Ishikawa (cell line): Measurements from ENCODE around the gene TNFAIP1.

Source experiments
- CEBPB ChIP-seq: IDR thresholded peaks from 2 replicates; pipeline ENCODE4 v1.6.1; 2012
- CREB1 ChIP-seq: IDR thresholded peaks from 2 replicates; pipeline ENCODE4 v1.6.1; 2012; ENCODE audit warnings: low read depth
- EGR1 ChIP-seq: IDR thresholded peaks from 2 replicates; pipeline ENCODE4 v1.6.1; 2012
- EP300 ChIP-seq: IDR thresholded peaks from 2 replicates; pipeline ENCODE4 v1.6.1; 2012; ENCODE audit warnings: borderline replicate concordance
- FOXM1 ChIP-seq: IDR thresholded peaks from 2 replicates; pipeline ENCODE4 v1.6.1; 2012; ENCODE audit warnings: low read depth, borderline replicate concordance
- NFIC ChIP-seq: IDR thresholded peaks from 2 replicates; pipeline ENCODE4 v1.6.1; 2012
- RAD21 ChIP-seq: IDR thresholded peaks from 2 replicates; pipeline ENCODE4 v1.6.1; 2012; ENCODE audit warnings: low read depth
- TAF1 ChIP-seq: IDR thresholded peaks from 2 replicates; pipeline ENCODE4 v1.6.1; 2012; ENCODE audit warnings: low read depth, mild to moderate bottlenecking
- TCF12 ChIP-seq: IDR thresholded peaks from 2 replicates; pipeline ENCODE4 v1.6.1; 2012; ENCODE audit warnings: low read depth
- TEAD4 ChIP-seq: IDR thresholded peaks from 2 replicates; pipeline ENCODE4 v1.6.1; 2012
- USF1 ChIP-seq: IDR thresholded peaks from 2 replicates; pipeline ENCODE4 v1.6.1; 2012
- YY1 ChIP-seq: IDR thresholded peaks from 2 replicates; pipeline ENCODE4 v1.6.1; 2012; ENCODE audit warnings: low read depth
- ZBTB7A ChIP-seq: IDR thresholded peaks from 2 replicates; pipeline ENCODE4 v1.6.1; 2012; ENCODE audit warnings: low read depth
- TF ChIP-seq, protein P1 (sequence below): IDR thresholded peaks from 2 replicates; pipeline ENCODE4 v1.6.1; 2012
- TF ChIP-seq, protein P2 (sequence below): IDR thresholded peaks from 2 replicates; pipeline ENCODE4 v1.6.1; 2012; ENCODE audit warnings: low read depth, mild to moderate bottlenecking

The TNFAIP1 gene

DNA sequence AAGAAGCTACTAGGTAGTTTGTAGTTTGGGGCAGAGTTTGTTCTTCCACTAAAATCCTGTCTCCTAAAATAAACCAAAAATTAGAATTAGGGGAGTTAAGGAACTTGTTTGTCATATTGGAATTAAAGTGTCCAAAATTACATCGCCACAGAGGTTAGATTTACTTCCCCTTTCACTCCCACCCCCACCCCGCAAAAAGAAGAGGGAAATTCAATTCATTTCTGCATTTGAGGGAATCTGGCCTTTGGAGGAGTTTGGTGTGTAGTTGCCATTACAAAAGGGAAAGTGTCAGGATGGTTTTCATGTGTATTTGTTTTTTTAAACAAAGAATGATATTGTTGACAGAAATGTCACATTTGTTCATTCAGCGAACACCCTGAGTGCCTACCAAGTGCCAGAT is 10.8 kb upstream of the TNFAIP1 start:
- TF ChIP-seq RAD21, result no peak
- TF ChIP-seq ZBTB7A, result no peak
- TF ChIP-seq, protein P1, sequence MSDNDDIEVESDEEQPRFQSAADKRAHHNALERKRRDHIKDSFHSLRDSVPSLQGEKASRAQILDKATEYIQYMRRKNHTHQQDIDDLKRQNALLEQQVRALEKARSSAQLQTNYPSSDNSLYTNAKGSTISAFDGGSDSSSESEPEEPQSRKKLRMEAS, result no peak
- no peak for TF ChIP-seq USF1
- TF ChIP-seq TEAD4, result no peak
- no peak for TF ChIP-seq CREB1
- no peak for TF ChIP-seq FOXM1
- TF ChIP-seq, protein P2, sequence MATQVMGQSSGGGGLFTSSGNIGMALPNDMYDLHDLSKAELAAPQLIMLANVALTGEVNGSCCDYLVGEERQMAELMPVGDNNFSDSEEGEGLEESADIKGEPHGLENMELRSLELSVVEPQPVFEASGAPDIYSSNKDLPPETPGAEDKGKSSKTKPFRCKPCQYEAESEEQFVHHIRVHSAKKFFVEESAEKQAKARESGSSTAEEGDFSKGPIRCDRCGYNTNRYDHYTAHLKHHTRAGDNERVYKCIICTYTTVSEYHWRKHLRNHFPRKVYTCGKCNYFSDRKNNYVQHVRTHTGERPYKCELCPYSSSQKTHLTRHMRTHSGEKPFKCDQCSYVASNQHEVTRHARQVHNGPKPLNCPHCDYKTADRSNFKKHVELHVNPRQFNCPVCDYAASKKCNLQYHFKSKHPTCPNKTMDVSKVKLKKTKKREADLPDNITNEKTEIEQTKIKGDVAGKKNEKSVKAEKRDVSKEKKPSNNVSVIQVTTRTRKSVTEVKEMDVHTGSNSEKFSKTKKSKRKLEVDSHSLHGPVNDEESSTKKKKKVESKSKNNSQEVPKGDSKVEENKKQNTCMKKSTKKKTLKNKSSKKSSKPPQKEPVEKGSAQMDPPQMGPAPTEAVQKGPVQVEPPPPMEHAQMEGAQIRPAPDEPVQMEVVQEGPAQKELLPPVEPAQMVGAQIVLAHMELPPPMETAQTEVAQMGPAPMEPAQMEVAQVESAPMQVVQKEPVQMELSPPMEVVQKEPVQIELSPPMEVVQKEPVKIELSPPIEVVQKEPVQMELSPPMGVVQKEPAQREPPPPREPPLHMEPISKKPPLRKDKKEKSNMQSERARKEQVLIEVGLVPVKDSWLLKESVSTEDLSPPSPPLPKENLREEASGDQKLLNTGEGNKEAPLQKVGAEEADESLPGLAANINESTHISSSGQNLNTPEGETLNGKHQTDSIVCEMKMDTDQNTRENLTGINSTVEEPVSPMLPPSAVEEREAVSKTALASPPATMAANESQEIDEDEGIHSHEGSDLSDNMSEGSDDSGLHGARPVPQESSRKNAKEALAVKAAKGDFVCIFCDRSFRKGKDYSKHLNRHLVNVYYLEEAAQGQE, result no peak
- TF ChIP-seq CEBPB, result no peak
- no peak for TF ChIP-seq TCF12
- TF ChIP-seq TAF1, result no peak
- no peak for TF ChIP-seq EGR1
- no peak for TF ChIP-seq NFIC
- no peak for TF ChIP-seq YY1

- TF ChIP-seq CREB1 (no peak), NFIC (no peak), ZBTB7A (no peak), CEBPB (no peak), TEAD4 (no peak), YY1 (no peak), EGR1 (no peak), TCF12 (no peak)
Observed at GRCh38 chr17:28325211-28325610, 10.3 kb upstream of the TNFAIP1 start.

DNA sequence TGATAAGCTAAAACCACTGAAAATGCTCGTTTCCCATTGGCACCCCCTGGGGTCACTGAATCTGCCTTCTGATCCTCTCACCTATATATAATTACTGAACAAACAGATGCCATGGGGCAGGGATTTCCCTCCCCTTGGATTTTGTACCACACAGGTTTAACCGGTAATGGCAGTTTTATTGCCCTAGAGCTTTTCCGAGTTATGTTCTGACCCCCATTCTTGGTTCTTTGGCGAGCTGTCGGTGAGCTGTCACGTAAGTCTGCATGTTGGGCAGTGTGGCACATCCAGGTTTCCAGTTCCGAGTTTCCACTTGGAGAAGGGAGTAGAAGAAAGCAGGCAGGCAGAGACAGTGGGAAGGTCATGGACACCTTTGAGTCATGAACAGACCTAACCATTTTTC is 9.4 kb upstream of the TNFAIP1 start:
- TF ChIP-seq YY1 (no peak), ZBTB7A (no peak), EP300 (no peak), CREB1 (no peak), TAF1 (no peak), RAD21 (no peak), CEBPB (no peak), USF1 (no peak)
- TF ChIP-seq, protein P1, result no peak
- TF ChIP-seq, protein P2, result no peak

- TF ChIP-seq RAD21 (no peak), USF1 (no peak), YY1 (no peak), NFIC (no peak), EP300 (no peak), CREB1 (no peak)
Observed at GRCh38 chr17:28327031-28327607, 8.4 kb upstream of the TNFAIP1 start.

GRCh38 chr17:28327709-28328108 is 7.9 kb upstream of the TNFAIP1 start:
- TF ChIP-seq EGR1, result no peak

DNA sequence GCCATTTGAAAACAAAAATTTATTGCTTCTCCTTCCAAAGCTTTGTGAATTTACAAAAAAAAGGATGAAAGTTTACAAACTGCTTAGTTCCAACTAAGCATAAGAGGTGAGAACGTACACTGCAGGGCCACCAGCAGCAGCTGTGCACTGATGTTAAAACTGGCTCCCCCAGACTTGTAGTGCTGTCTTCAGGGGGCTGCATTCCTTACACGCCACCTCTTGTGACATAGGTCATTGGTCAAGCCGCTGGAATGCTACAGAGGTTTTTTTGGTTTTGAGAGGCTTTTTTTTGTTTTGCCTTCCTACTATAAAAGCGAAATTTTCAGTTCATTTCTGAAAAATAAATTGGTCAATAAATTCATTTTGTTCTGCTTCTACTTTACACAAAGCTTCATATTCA is 7.2 kb upstream of the TNFAIP1 start:
- no peak for TF ChIP-seq EGR1
- TF ChIP-seq, protein P2, result no peak
- TF ChIP-seq CREB1, result no peak
- TF ChIP-seq FOXM1, result no peak
